Measurements from ENCODE around the gene ATG4A. TPM values are rescaled to one million over a fixed set of nuclear protein-coding genes. Genes with fewer than 3 reads are reported as not detected.

Gene ATG4A, protein sequence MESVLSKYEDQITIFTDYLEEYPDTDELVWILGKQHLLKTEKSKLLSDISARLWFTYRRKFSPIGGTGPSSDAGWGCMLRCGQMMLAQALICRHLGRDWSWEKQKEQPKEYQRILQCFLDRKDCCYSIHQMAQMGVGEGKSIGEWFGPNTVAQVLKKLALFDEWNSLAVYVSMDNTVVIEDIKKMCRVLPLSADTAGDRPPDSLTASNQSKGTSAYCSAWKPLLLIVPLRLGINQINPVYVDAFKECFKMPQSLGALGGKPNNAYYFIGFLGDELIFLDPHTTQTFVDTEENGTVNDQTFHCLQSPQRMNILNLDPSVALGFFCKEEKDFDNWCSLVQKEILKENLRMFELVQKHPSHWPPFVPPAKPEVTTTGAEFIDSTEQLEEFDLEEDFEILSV
- polyA plus RNA-seq (ENCODE audit: insufficient read depth in 1 of 5, insufficient read length in 5 of 5, low replicate concordance in 1 of 5), result 10 to 100 TPM; 12.7 to 16.8 (median 15.0) TPM
- long read RNA-seq, donor 1, partial matches to known transcripts, result 0 of 3 reads
- long read RNA-seq, donor 1, other reads (novel, unspliced or antisense), result 0 of 3 reads
- long read RNA-seq, donor 2, result 0 reads
- long read RNA-seq, donor 3, partial matches to known transcripts, result 0 of 2 reads
- long read RNA-seq, donor 3, other reads (novel, unspliced or antisense), result 0 of 2 reads
- long read RNA-seq, donor 4, result 0 reads
- long read RNA-seq, donor 5, partial matches to known transcripts, result 8 of 11 reads
- long read RNA-seq, donor 5, other reads (novel, unspliced or antisense), result 0 of 11 reads
- long read RNA-seq, donor 6, result 0 reads
- long read RNA-seq, donor 7, partial matches to known transcripts, result 6 of 7 reads
- long read RNA-seq, donor 7, other reads (novel, unspliced or antisense), result 0 of 7 reads
- long read RNA-seq, donor 8, result 0 reads

- peak; percentile 88 to 91 for DNase-seq
These were observed at the start of gene ATG4A, which contains the start of gene PSMD10 for GRCh38 chrX:108091264-108091877. Gene ATG4A (plus strand): TSS chrX:108091778. CDS start chrX:108091827, 49 bp downstream. Gene PSMD10 (minus strand): TSS chrX:108091542. CDS start chrX:108091520, 22 bp downstream.

DNA sequence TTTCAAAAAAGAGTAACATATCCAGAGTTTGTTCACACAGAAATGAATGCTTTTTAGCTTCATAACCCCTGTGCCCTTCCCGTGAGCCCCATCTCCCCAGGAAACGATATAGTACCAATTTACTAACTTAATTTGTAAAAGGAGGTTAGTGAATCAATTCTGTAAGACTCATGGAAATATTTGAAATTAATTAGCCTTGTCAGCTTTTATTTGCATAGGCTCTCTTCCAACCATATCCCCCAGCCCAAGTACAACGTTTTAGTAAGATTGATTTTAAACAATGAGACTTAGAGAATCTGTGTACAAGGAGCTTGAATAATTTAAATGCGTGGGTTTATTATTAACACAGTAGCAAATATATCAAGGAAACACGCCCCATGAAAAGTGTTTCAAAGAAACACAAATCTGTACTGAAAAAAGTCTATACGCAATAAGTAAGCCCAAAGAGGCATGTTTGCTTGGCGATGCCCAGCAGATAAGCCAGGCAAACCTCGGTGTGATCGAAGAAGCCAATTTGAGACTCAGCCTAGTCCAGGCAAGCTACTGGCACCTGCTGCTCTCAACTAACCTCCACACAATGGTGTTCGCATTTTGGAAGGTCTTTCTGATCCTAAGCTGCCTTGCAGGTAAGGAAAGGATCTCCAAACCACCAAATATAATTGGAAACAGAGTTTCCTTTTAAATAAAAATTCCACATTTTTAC, 46.9 kb upstream of the ATG4A start, which contains the start of gene VSIG1:
Gene VSIG1, plus strand, starts transcription at position 512 of the 703 bp plus-strand sequence. Its CDS starts 66 bp downstream, at position 578.
- no peak for DNase-seq

DNA sequence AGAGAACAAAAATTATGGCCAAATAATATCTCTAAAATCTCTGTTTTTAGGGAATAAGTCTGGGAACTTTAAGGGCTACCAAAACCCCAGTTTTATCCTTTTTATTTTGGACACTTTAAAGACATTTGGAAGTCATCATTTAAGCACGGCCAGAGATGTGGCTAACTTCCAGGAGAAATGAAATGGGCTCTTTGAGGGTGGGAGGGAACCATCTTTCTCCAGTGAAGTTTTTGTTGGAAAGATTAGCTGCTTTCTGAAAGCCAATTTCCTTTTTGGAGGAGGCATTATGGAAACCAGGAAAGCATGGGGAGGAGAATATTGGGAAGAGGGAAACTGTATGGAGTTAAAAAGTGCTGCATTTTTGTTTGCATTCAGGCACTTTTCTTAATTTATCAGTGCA, 41.9 kb upstream of the ATG4A start:
- no peak for DNase-seq

GRCh38 chrX:108053218-108053617, 38.4 kb upstream of the ATG4A start:
- DNase-seq, result no peak

DNA sequence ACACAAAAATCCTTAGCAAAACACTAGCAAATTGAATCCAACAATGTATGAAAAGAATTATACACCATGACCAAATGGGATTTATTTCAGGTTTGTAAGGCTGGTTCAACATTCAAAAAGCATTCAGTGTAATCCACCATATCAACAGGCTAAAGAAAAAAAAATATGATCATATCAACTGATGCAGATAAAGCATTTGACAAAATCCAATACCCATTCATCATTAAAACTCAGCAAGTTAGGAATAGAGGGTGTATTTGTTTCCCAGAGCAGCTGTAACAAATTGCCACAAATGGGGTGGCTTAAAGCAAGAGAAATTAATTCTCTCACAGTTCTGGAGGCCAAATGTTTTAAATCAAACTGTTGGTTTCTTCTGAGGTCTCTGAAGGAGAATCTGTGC, 36.0 kb upstream of the ATG4A start:
- no peak for DNase-seq

- DNase-seq, result no peak
These were observed 31.8 kb upstream of the ATG4A start for GRCh38 chrX:108059801-108060200.

- no peak for DNase-seq
These were observed 27.6 kb upstream of the ATG4A start for GRCh38 chrX:108064001-108064400.

DNA sequence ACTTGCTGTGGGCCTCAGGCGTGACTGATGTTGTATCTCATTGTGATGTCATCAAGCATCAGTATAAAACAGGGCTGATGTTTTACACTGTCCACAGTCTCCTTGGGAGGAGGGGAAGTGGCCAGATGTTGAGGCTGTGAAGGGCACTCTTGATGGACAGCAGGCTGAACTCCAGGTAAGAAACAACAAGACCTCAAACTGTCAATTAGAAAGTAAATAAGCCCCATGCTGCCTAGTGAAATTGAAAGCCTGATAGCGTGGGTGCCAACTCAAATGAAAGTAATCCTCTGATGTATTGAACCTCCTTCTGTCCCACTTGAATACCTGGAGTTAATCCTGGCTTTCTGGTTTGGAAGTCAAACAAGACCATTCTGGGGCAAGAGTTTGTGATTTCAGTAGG, 27.0 kb upstream of the ATG4A start:
- no peak for DNase-seq

DNA sequence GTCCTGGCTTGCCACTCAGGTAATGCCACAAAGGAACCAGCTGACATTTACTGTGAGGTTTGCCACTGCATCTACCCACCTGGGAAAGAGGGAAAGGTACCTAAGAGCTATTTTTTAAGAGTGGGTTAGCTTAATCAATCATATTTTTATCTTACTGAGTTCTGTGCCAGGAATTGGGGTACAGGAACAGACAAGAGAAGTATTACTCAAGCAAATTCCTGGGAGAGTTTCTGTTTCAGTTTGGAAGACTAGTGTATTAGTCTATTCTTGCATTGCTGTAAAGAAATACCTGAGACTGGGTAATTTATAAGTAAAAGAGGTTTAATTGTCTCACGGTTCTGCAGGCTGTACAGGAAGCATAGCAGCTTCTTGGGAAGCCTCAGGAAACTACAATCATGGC, 23.5 kb upstream of the ATG4A start:
- DNase-seq, result no peak

DNA sequence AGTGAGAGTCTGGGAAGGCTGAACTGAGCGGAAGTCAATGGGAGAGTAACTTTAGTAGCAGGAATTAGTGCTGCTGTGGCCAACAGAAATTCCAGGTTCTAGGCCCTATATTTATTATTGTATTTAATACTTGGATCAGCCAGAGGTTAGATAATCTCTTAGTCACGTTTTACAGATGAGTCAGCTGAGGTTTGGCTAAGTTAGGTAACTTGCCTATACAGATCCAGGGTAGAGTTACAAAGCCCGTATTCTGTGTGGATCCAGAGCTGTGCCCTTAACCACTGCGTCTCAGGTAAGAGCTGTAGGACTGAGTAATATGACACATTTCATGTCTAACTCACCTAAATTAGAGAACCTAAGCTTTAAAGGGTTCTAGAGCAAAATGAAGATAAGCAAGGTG, 20.7 kb upstream of the ATG4A start:
- DNase-seq, result no peak

- DNase-seq, result no peak
These were observed 20.0 kb upstream of the ATG4A start for GRCh38 chrX:108071578-108071977.

- DNase-seq, result no peak
These were observed 18.8 kb upstream of the ATG4A start for GRCh38 chrX:108072746-108073145.

GRCh38 chrX:108081110-108081509, 10.5 kb upstream of the ATG4A start:
- DNase-seq, result no peak

- DNase-seq, result no peak
These were observed 3.8 kb upstream of the ATG4A start for GRCh38 chrX:108087792-108088191.

GRCh38 chrX:108088511-108088910, 3.1 kb upstream of the ATG4A start:
- DNase-seq, result no peak

- DNase-seq, result peak; percentile 10 to 21
These were observed 901 bp upstream of the ATG4A start for GRCh38 chrX:108090491-108091263.

DNA sequence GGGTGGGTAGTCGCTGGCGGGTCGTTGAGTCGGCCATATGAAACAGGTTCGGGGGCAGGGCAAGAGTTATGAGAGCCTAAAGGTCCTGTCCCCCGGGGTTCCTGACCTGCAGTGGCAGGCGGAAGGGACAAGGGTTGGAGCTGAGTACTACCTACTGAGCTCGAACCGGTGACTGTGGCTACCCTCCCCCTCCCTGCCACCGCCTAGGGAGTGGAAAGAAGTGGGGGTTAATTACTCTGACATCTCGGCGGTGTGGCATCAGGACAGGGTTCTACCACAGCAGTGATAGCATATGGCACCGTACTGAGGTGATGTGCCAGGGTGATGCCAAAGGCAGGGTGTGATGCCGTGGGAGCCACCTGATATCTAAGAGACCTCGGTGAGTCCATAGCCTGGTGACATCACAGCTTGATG, 307 bp downstream of the ATG4A start:
- DNase-seq, result peak in 1 of 2 donors; percentile 5

- no peak for DNase-seq
These were observed 5.8 kb downstream of the ATG4A start for GRCh38 chrX:108097380-108097779.

- DNase-seq, result no peak
These were observed 13.9 kb downstream of the ATG4A start for GRCh38 chrX:108105473-108105872.

GRCh38 chrX:108114541-108114940, 23.0 kb downstream of the ATG4A start:
- no peak for DNase-seq

- peak; percentile 46 for DNase-seq
These were observed 26.4 kb downstream of the ATG4A start for GRCh38 chrX:108117988-108118387.

Measured in right lung (tissue), 10 donors.